Measurements from ENCODE around the gene PIP.
"Not testable (repeated sequence)": the region's sequence is repeated elsewhere in the genome, so short reads cannot be mapped to it uniquely, and the experiment has no call there.

Gene PIP

GRCh38 chr7:143177374-143178119 is 45.7 kb downstream of the PIP start:
- no peak for DNase-seq (ENCODE audit: low read depth)

DNA sequence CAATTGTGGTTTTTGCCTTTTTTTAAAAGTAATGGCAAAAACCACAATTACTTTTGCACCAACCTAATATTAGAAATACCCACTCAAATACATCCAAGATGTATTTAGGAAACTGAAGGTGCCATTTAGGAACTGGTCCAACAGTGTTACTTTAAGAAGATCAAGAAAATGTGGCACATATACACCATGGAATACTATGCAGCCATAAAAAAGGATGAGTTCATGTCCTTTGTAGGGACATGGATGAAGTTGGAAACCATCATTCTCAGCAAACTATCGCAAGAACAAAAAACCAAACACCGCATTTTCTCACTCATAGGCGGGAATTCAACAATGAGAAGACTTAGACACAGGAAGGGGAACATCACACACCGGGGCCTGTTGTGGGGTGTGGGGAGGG is 48.9 kb downstream of the PIP start:
- not testable (repeated sequence) for DNase-seq (ENCODE audit: low read depth)

DNA sequence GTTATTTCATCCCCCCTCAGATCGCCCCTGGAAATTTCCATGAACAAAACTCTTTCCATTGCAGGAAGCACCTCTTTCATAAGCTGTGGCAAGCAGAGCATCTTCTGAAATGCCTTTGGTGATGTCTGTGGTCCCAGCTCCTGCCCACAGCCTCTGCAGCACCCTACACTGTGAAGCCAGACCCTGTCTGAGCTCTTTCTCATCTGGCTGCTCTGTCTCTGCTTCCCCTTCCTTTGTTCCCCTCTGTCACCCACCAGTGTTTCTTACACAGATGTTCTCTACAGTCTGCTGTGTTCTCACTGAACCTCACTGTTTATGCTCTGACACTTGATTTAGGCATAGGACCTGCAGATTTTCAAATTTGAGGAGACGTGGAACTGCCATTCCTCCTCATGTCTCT is 49.5 kb downstream of the PIP start:
- DNase-seq (ENCODE audit: low read depth) = no peak

GRCh38 chr7:143183024-143183423 is 51.1 kb downstream of the PIP start, which contains the start of gene TAS2R39:
TAS2R39 (plus strand) TSS chr7:143183419; CDS start chr7:143183419, 0 bp downstream.
- no peak for DNase-seq (ENCODE audit: low read depth)

- no peak for DNase-seq (ENCODE audit: low read depth)
Measured at GRCh38 chr7:143185551-143185950, 53.7 kb downstream of the PIP start.

DNA sequence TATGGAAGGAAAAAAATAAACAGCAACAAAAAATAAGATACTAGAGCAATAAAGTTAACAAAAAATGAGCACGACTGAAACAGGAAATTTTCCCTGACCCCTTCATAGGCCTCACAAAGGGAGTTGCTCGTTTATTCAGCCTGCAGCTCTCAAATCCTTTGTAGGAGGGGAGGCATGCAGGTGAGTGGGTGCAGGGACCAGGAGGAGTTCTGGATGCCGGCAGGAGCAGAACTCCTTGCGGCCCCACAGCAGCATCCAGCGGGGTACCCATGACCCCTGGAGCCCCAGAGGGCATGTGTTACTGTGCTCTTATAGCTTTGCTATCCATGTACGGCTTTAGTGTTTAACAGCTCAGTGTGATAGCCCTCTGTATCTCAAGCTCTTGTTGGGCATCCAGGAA is 57.1 kb downstream of the PIP start:
- no peak for DNase-seq (ENCODE audit: low read depth)
